ENCODE measurements around the gene RAB3C.

DNA sequence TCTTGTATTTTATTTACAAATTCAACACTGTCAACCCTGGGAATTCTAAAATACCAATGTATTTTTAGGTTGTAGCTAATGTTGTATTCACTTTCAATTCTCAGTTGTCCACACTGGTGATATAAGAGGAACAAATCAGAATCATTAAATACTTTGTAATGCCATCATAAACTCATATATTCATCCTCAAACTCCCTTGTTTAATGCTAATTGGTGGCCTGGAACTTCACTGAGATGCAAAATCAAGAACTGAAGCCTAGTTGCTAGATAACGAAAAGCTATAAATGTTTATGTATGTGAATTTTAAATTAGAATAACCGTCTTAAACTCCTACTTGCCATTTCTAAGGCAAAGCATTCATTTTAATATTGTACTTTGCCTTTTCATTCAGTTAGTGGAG lies 274.7 kb downstream of the RAB3C start:
- TF ChIP-seq CTCF (conservative IDR thresholded peaks at IDR 0.05; ENCODE audit: low read depth in 2 of 2) (no peak), EZH2 (IDR thresholded peaks at IDR 0.05; ENCODE audit: low read depth, unreplicated experiment) (no peak), POLR2AphosphoS5 (IDR thresholded peaks at IDR 0.05; ENCODE audit: low read depth) (no peak), EZH2phosphoT487 (IDR thresholded peaks at IDR 0.05; ENCODE audit: unreplicated experiment) (no peak), REST (IDR thresholded peaks at IDR 0.05; ENCODE audit: unreplicated experiment) (no peak), ETS1 (IDR thresholded peaks at IDR 0.05) (no peak), ZNF462 (CRISPR knock-in tag; IDR thresholded peaks at IDR 0.05) (no peak), JUNB (IDR thresholded peaks at IDR 0.05; ENCODE audit: unreplicated experiment) (no peak), STAT1 (IDR thresholded peaks at IDR 0.05; ENCODE audit: unreplicated experiment) (no peak), NANOG (IDR thresholded peaks at IDR 0.05; ENCODE audit: borderline replicate concordance) (no peak), CREB1 (CRISPR knock-in tag; IDR thresholded peaks at IDR 0.05; ENCODE audit: low read depth) (no peak)
